Renal cortex interstitium (tissue), 11 donors: ENCODE results near the gene UCP2. TPM values are rescaled to one million over a fixed set of nuclear protein-coding genes. Genes with fewer than 3 reads are reported as not detected.

ENCODE experiments used
- DNase-seq, 11 donors: peaks; one replicate each; pipeline ENCODE4 v3.0.0-alpha.2; 2013; ENCODE audit warnings: low read depth in 9 of 11, low spot score in 4 of 11; ENCODE audit errors: extremely low read depth in 1 of 11
- polyA plus RNA-seq, 3 donors: library from polyadenylated mRNA; unstranded; fragments of 120-200 nt; gene quantifications; one replicate each; pipeline ENCODE4 v1.2.1, GENCODE V29; 2013; ENCODE audit not compliant: insufficient read length in 3 of 3

UCP2 gene
- polyA plus RNA-seq, 3 donors, result 65.1 to 73.2 (median 68.4) TPM

GRCh38 chr11:74014880-74015279 lies 32.2 kb upstream of the UCP2 start:
- DNase-seq, result no peak

- no peak for DNase-seq
These were observed 30.5 kb upstream of the UCP2 start for GRCh38 chr11:74013141-74013540.

DNA sequence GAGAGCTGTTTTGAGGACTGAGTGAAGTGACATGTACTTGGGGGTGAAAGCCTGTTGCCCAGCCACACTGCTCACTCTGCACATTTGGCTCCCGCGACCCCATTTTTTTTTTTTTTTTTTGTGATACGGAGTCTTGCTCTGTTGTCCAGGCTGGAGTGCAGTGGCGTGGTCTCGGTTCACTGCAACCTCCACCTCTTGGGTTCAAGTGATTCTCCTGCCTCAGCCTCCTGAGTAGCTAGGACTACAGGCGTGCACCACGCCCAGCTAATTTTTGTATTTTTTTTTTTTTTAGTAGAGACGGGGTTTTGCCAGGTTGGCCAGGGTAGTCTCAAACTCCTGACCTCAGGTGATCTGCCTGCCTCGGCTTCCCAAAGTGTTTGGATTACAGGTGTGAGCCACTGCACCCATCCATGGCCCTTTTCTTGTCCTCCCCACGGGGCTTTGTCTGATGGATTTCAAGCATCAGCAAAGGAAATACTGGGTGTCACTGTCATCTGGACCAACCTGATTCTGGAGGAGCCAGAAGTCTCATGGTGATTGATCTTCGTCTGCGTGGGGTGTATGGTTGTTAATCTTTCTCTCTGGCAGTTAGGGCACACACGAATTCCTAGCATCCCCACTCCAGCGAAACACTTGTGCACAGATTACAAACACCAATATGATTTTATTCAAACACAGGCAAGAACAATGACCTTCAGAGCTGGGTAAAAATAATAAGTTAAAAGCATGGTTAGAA lies 29.6 kb upstream of the UCP2 start:
- DNase-seq, result no peak

GRCh38 chr11:74011360-74012073 lies 28.9 kb upstream of the UCP2 start:
- DNase-seq, result no peak

- DNase-seq, result no peak
These were observed 28.0 kb upstream of the UCP2 start for GRCh38 chr11:74010306-74011300.

DNA sequence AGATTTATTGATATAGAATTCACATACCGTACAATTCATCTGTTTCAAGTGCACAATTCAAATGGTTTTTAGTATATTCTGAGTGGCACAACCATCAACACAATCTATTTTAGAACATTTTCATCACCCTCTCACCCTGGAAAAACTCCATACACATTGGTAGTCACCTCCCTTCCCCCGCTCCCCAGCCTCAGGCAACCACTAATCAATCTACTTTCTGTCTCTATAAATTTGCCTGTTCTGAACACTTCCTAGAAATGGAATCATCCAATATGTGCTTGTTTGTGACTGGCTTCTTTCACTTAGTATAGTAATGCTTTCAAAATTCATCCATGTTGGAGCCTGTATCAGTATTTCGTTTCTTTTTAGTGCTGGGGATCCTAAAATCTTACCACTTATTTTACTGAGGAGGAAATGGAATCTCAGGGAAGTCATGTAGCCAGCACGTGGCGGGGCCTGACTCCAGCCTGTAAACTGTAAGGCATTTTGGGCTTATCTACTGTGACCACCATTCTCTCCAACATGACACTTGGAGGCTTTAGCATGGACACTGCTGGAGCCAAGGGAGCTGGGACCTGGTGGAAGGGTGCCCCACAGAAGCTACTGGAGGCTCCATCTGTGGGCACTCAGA lies 27.1 kb upstream of the UCP2 start:
- no peak for DNase-seq

DNA sequence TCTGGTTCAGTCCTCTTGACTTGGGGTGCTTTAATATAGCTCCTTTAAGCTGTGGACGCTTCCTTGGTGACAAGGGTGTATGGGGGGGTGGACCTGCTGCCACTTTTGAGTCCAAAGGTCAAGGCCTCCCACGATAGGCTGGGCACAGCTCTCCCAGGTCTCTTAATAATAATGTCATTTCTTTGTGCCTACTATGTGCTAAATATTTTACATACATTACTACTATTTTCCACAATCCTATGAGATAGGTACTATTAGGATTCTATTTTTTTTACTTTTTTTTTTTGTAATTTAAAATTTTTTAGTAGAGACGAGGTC lies 26.5 kb upstream of the UCP2 start:
- DNase-seq, result no peak

- DNase-seq, result no peak
These were observed 26.0 kb upstream of the UCP2 start, which contains the start of gene UCP3 for GRCh38 chr11:74008373-74009229. UCP3 (minus strand) TSS chr11:74009085; CDS start chr11:74007042, 2,043 bp downstream.

GRCh38 chr11:74007691-74008372 lies 25.2 kb upstream of the UCP2 start:
- no peak for DNase-seq

GRCh38 chr11:74006743-74007304 lies 24.2 kb upstream of the UCP2 start:
- DNase-seq, result no peak

DNA sequence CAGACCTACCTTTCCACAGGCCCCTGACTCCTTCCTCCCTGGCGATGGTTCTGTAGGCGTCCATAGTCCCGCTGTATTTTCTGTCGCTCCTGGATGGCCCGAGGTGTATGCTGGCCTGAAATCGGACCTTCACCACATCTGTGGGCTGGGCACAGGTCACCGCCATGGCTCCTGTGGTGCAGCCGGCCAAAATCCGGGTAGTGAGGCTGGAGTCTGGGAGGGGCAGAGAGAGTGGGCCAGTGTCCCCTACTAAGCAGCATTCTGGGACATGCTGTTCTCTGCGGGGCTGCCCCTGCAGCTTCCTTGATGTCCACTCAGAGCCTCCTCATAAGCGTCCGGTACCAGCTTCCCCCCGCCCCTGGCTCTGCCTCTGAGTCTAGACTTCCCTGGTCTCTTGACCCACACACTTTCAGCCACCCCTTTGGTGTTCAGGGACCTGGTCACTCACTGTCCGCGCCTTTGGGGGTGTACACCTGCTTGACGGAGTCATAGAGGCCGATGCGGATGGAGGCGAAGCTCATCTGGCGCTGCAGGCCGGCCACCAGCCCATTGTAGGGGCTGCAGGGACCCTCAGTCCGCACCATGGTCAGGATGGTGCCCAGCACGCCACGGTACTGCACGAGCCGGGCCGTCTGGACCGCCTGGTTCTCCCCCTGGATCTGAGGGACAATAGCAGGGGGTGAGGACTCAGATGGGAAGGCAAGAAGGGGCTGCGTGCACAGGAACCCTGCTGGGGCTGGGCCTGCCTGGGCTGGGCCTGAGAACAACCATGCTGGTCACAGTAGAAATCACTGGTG lies 23.3 kb upstream of the UCP2 start:
- DNase-seq, result no peak

GRCh38 chr11:74004759-74005615 lies 22.3 kb upstream of the UCP2 start:
- DNase-seq, result no peak

- DNase-seq, result no peak
These were observed 21.5 kb upstream of the UCP2 start for GRCh38 chr11:74004046-74004695.

DNA sequence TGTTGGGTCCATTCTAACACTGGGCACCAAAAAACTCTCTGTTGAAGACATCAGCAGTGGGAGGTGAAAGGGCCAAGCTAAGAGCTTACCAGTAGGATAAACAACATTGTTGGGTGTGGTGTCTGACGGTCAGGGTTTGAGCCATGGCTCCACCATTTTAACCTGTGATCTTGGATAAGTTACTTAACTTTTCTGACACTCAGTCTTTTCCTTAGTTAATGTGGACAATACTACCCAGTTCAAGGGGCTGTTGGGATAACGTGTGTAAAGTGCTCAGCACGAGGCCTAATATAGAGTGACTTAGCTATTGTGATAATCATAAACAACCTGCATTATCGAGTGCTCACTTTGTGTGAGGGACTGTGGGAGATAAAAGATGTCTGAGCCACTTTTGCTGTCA lies 20.2 kb upstream of the UCP2 start:
- DNase-seq, result no peak

DNA sequence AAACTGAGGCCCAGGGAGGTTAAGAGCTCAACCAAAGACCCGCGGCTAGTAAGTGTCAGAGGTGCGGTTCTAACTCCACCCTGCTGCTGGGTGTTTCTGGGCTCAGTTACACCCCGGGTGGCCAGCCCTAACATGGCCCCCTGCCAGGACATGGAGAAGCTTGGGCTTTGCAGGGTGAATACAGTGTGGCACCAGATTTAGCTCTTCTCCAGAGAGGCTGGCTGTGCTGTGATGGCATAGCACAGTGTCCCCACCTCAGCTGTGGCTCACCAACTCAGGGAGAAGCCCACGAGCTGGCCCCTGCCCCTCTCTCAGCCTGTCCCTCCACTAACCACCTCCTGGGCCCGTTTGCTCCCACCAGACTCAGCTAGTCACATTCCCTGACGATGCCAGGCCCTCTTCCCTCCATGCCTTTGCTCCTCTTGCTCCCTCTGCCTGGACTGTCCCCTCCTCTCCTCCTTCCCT lies 19.2 kb upstream of the UCP2 start:
- no peak for DNase-seq
